ENCODE results near the gene SIRPB2. TPM values are rescaled to one million over a fixed set of nuclear protein-coding genes. Genes with fewer than 3 reads are reported as not detected.
"Not testable (repeated sequence)": the region's sequence is repeated elsewhere in the genome, so short reads cannot be mapped to it uniquely, and the experiment has no call there.

SIRPB2 gene
- total RNA-seq, 1 donor = not detected

GRCh38 chr20:1503564-1504227 is 12.5 kb upstream of the SIRPB2 start:
- peak; percentile 92 for DNase-seq (ENCODE audit: low read depth)
- TF ChIP-seq CTCF (IDR thresholded peaks at IDR 0.05; ENCODE audit: insufficient read depth, low read length) = peak; percentile 99
- H3K4me3 ChIP-seq (ENCODE audit: low read depth, low read length) = no peak overlapping the region

- TF ChIP-seq CTCF (IDR thresholded peaks at IDR 0.05; ENCODE audit: insufficient read depth, low read length) = no peak
- no peak for DNase-seq (ENCODE audit: low read depth)
- no peak overlapping the region for H3K4me3 ChIP-seq (ENCODE audit: low read depth, low read length)
Observed at GRCh38 chr20:1500496-1500895, 9.3 kb upstream of the SIRPB2 start.

GRCh38 chr20:1499528-1500420 is 8.6 kb upstream of the SIRPB2 start:
- H3K4me3 ChIP-seq (ENCODE audit: low read depth, low read length) = no peak overlapping the region
- TF ChIP-seq CTCF (IDR thresholded peaks at IDR 0.05; ENCODE audit: insufficient read depth, low read length) = no peak
- DNase-seq (ENCODE audit: low read depth) = no peak

GRCh38 chr20:1497371-1497770 is 6.2 kb upstream of the SIRPB2 start:
- H3K4me3 ChIP-seq (ENCODE audit: low read depth, low read length); DNase-seq (ENCODE audit: low read depth): not testable (repeated sequence)

- TF ChIP-seq CTCF (IDR thresholded peaks at IDR 0.05; ENCODE audit: insufficient read depth, low read length) = no peak
- DNase-seq (ENCODE audit: low read depth) = no peak
- no peak overlapping the region for H3K4me3 ChIP-seq (ENCODE audit: low read depth, low read length)
Observed at GRCh38 chr20:1496930-1497329, 5.7 kb upstream of the SIRPB2 start.

GRCh38 chr20:1494436-1494835 is 3.2 kb upstream of the SIRPB2 start:
- TF ChIP-seq CTCF (IDR thresholded peaks at IDR 0.05; ENCODE audit: insufficient read depth, low read length) = no peak

GRCh38 chr20:1493536-1493935 is 2.3 kb upstream of the SIRPB2 start:
- H3K4me3 ChIP-seq (ENCODE audit: low read depth, low read length) = no peak overlapping the region
- DNase-seq (ENCODE audit: low read depth) = no peak
- TF ChIP-seq CTCF (IDR thresholded peaks at IDR 0.05; ENCODE audit: insufficient read depth, low read length) = no peak

More at GRCh38 chr20:1494436-1494835, 3.2 kb upstream of the SIRPB2 start:
- DNase-seq (ENCODE audit: low read depth) = no peak
- H3K4me3 ChIP-seq (ENCODE audit: low read depth, low read length) = no peak overlapping the region

Measured in fibroblast of the aortic adventitia (primary cell).